CD4-positive, CD25-positive, alpha-beta regulatory T cell (primary cell): Measurements from ENCODE around the gene ZNF337. TPM values are rescaled to one million over a fixed set of nuclear protein-coding genes. Genes with fewer than 3 reads are reported as not detected.
A peak's percentile ranks its signal among the peaks of the same experiment; 100 is the strongest.
"Not testable (repeated sequence)": the region's sequence is repeated elsewhere in the genome, so short reads cannot be mapped to it uniquely, and the experiment has no call there.

Experiments
- ATAC-seq, 2 donors: fragments of 150-1000 bp; cut with Tn5 transposase; one replicate each; pipeline ENCODE4 v1.10.0; 2021; ENCODE audit warnings: low read depth in 2 of 2, moderate number of reproducible peaks in 2 of 2, moderate library complexity in 1 of 2
- DNase-seq, 3 donors: peaks; one replicate each; pipeline versions ENCODE4 v3.0.0 to v3.0.0-alpha.2; 2012 to 2022; ENCODE audit warnings: mixed read lengths in 1 of 3
- H3K27ac ChIP-seq: one replicate; pipeline ENCODE4 v1.7.0; 2013; ENCODE audit warnings: mild to moderate bottlenecking, low read length; ENCODE audit not compliant: insufficient read depth, poor library complexity, severe bottlenecking
- H3K27me3 ChIP-seq: one replicate; pipeline ENCODE4 v1.7.0; 2013; ENCODE audit warnings: low read length; ENCODE audit not compliant: control insufficient read depth, insufficient read depth
- H3K36me3 ChIP-seq: one replicate; pipeline ENCODE4 v1.7.0; 2013; ENCODE audit warnings: mild to moderate bottlenecking, low read length, moderate library complexity; ENCODE audit not compliant: control insufficient read depth, insufficient read depth
- H3K4me1 ChIP-seq: 2 replicates; pipeline ENCODE4 v1.7.0; 2013; ENCODE audit warnings: mild to moderate bottlenecking, low read length; ENCODE audit not compliant: insufficient read depth, control insufficient read depth, poor library complexity, severe bottlenecking
- H3K4me3 ChIP-seq: one replicate; pipeline ENCODE4 v1.7.0; 2013; ENCODE audit warnings: low read depth, mild to moderate bottlenecking, low read length, moderate library complexity
- H3K9me3 ChIP-seq, 2 experiments: 1 replicate in 1 of 2; 2 replicates in 1 of 2; pipeline ENCODE4 v1.7.0; 2013; ENCODE audit warnings: low read length in 2 of 2, mild to moderate bottlenecking in 1 of 2, moderate library complexity in 1 of 2; ENCODE audit not compliant: control insufficient read depth in 2 of 2
- H3K27ac Mint-ChIP-seq, 3 donors: one replicate each; pipeline ENCODE4 v1.8.0; 2020 to 2022; ENCODE audit warnings: mild to moderate bottlenecking in 3 of 3, mixed read lengths in 3 of 3, moderate library complexity in 2 of 3
- H3K27me3 Mint-ChIP-seq: one replicate; pipeline ENCODE4 v1.8.0; 2022; ENCODE audit warnings: mild to moderate bottlenecking, mixed read lengths
- H3K36me3 Mint-ChIP-seq: one replicate; pipeline ENCODE4 v1.8.0; 2020; ENCODE audit warnings: mixed read lengths
- H3K4me1 Mint-ChIP-seq, 4 donors: one replicate each; pipeline ENCODE4 v1.8.0; 2020 to 2022; ENCODE audit warnings: mixed read lengths in 4 of 4, mild to moderate bottlenecking in 1 of 4
- H3K4me3 Mint-ChIP-seq, 4 donors: one replicate each; pipeline ENCODE4 v1.8.0; 2020 to 2022; ENCODE audit warnings: mild to moderate bottlenecking in 4 of 4, mixed read lengths in 4 of 4, moderate library complexity in 3 of 4
- H3K9me3 Mint-ChIP-seq, 7 donors: one replicate each; pipeline ENCODE4 v1.8.0; 2020 to 2022; ENCODE audit warnings: mixed read lengths in 7 of 7, mild to moderate bottlenecking in 3 of 7, moderate library complexity in 2 of 7
- polyA plus RNA-seq, 4 donors: library from polyadenylated mRNA; unstranded; fragments of 300-500 nt; fragmentation: Illumina TruSeq; gene quantifications; one replicate each; pipeline ENCODE4 v1.2.3, GENCODE V29; 2021
- total RNA-seq: library from RNA; stranded (reverse); gene quantifications from one replicate; pipeline ENCODE4 v1.2.3, GENCODE V29; 2022

Gene ZNF337
- total and polyA plus RNA-seq, 5 donors from 2014 or later: 7.1 to 18.1 (median 11.6) TPM

DNA sequence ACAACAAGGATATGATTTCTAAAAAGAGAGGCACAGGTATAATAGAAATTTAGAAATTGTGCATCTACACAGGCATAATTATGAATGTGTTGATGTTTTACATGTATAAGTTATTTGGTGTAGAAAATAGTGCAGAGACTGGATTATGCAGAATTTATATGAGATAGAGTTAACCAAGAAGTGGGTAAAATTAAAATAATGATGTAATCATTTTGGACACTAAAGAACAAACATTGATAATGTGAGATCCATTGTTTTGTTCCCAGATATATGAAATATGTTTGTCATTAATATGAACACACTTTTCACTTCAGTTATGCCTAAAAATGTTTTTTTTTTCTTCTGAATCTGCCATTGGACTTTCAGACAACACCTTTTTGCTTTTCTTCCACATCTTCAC, 37.2 kb upstream of the ZNF337 start:
- Mint-ChIP-seq H3K27me3 (no peaks in the 10 kb centered on the region), H3K36me3 (no peaks in the 10 kb centered on the region), H3K9me3 (peaks cover 0 to 2% (median 0%) of the 10 kb centered on the region in 7 donors), H3K27ac (no peak overlapping the region), H3K4me3 (no peak overlapping the region), H3K4me1 (peaks cover 0 to 4% (median under 1%) of the 10 kb centered on the region in 4 donors)
- ATAC-seq (no peak), DNase-seq (no peak)
- H3K4me3 ChIP-seq: no peak overlapping the region
- H3K9me3 ChIP-seq: no peaks in the 10 kb centered on the region
- H3K36me3 ChIP-seq: no peaks in the 10 kb centered on the region
- H3K4me1 ChIP-seq: no peaks in the 10 kb centered on the region
- H3K27ac ChIP-seq: no peak overlapping the region
- H3K27me3 ChIP-seq: no peaks in the 10 kb centered on the region

DNA sequence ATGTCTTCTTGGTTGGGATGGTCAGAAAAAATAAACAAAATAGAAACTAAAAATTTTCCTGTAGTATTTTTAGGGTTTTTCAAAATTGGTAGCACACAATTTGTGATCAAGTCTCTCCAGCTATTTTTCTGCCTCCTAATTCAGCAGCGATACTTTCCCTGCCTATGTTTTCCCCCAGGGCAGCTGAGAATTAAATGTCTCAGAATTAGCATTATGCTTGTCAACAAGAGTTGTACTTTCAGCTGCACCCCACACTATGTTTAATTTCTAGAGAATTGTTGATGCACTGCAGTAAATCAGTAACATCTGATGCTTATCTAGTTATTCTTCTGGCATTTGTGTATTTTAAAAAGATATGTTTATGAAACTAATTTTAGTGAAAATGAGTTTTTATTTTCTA, 34.2 kb upstream of the ZNF337 start:
- H3K9me3 Mint-ChIP-seq: peaks cover 0 to 17% (median 7%) of the 10 kb centered on the region in 7 donors
- no peaks in the 10 kb centered on the region for H3K27me3 ChIP-seq

GRCh38 chr20:25726357-25726756, 29.7 kb upstream of the ZNF337 start:
- Histone ChIP-seq H3K36me3 (no peaks in the 10 kb centered on the region), H3K4me3 (no peak overlapping the region), H3K4me1 (no peaks in the 10 kb centered on the region), H3K27me3 (no peaks in the 10 kb centered on the region), H3K27ac (no peak overlapping the region), H3K9me3 (peaks cover 13 to 16% of the 10 kb centered on the region in 2 experiments)
- H3K27ac Mint-ChIP-seq: no peak overlapping the region
- DNase-seq: no peak
- peaks cover 21% of the 10 kb centered on the region for H3K36me3 Mint-ChIP-seq
- H3K4me1 Mint-ChIP-seq: peaks cover 0 to 14% (median 9%) of the 10 kb centered on the region in 4 donors
- peak overlapping the region in 1 of 4 donors; percentile 84 for H3K4me3 Mint-ChIP-seq
- peaks cover 2 to 49% (median 25%) of the 10 kb centered on the region in 7 donors for H3K9me3 Mint-ChIP-seq
- no peak for ATAC-seq
- H3K27me3 Mint-ChIP-seq: no peaks in the 10 kb centered on the region

More for the DNA sequence above, 34.2 kb upstream of the ZNF337 start:
- Mint-ChIP-seq H3K4me3 (no peak overlapping the region), H3K4me1 (peaks cover 0 to 5% (median 5%) of the 10 kb centered on the region in 4 donors), H3K36me3 (no peaks in the 10 kb centered on the region), H3K27ac (no peak overlapping the region), H3K27me3 (no peaks in the 10 kb centered on the region)
- no peak overlapping the region for H3K4me3 ChIP-seq
- DNase-seq (no peak), ATAC-seq (no peak)
- H3K9me3 ChIP-seq: peaks cover 10 to 12% of the 10 kb centered on the region in 2 experiments
- no peak overlapping the region for H3K27ac ChIP-seq
- H3K36me3 ChIP-seq: no peaks in the 10 kb centered on the region
- H3K4me1 ChIP-seq: no peaks in the 10 kb centered on the region

GRCh38 chr20:25725639-25726038, 29.0 kb upstream of the ZNF337 start:
- Mint-ChIP-seq H3K9me3 (peaks cover 2 to 53% (median 25%) of the 10 kb centered on the region in 7 donors), H3K4me3 (peak overlapping the region in 2 of 4 donors; percentile 9 to 84), H3K4me1 (peaks cover 0 to 15% (median 13%) of the 10 kb centered on the region in 4 donors), H3K27ac (no peak overlapping the region), H3K27me3 (no peaks in the 10 kb centered on the region), H3K36me3 (peaks cover 25% of the 10 kb centered on the region)
- Histone ChIP-seq H3K36me3 (no peaks in the 10 kb centered on the region), H3K4me1 (no peaks in the 10 kb centered on the region), H3K27me3 (no peaks in the 10 kb centered on the region), H3K27ac (no peak overlapping the region), H3K9me3 (peaks cover 13 to 16% of the 10 kb centered on the region in 2 experiments), H3K4me3 (peak overlapping the region; percentile 42)
- DNase-seq (peak in 1 of 3 donors; percentile 9), ATAC-seq (no peak)

DNA sequence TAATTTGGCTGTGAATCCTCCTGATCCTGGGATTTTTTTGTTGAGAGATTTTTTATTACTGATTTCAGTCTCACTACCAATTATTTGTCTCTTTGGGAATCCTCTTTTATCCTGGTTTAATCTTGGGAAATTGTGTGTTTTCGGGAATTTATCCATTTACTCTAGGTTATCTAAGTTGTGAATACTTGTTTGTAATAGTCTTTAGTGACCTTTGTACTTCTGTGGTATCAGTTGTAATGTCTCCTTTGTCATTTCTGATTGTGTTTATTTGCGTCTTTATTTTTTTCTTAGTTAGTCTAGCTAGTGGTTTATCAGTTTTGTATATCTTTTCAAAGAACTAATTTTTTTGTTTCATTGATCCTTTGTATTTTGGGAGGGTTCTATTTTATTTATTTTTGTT, 27.3 kb upstream of the ZNF337 start:
- Mint-ChIP-seq H3K27me3 (no peaks in the 10 kb centered on the region), H3K36me3 (peaks cover 28% of the 10 kb centered on the region), H3K9me3 (peaks cover 2 to 59% (median 25%) of the 10 kb centered on the region in 7 donors), H3K4me1 (peaks cover 0 to 27% (median 23%) of the 10 kb centered on the region in 4 donors), H3K4me3 (no peak overlapping the region), H3K27ac (no peak overlapping the region)
- no peak for DNase-seq
- Histone ChIP-seq H3K27me3 (no peaks in the 10 kb centered on the region), H3K36me3 (no peaks in the 10 kb centered on the region), H3K9me3 (peaks cover 13 to 16% of the 10 kb centered on the region in 2 experiments), H3K27ac (no peak overlapping the region), H3K4me3 (no peak overlapping the region), H3K4me1 (peaks cover 6% of the 10 kb centered on the region)
- ATAC-seq: no peak

- Histone ChIP-seq H3K36me3 (no peaks in the 10 kb centered on the region), H3K4me1 (peaks cover 6% of the 10 kb centered on the region), H3K27me3 (no peaks in the 10 kb centered on the region), H3K9me3 (peaks cover 0 to under 1% of the 10 kb centered on the region in 2 experiments), H3K4me3 (no peak overlapping the region), H3K27ac (no peak overlapping the region)
- H3K27me3 Mint-ChIP-seq: no peaks in the 10 kb centered on the region
- DNase-seq (no peak), ATAC-seq (no peak)
- peak overlapping the region in 2 of 4 donors; percentile 54 to 81 for H3K4me3 Mint-ChIP-seq
- H3K4me1 Mint-ChIP-seq: peaks cover 0 to 38% (median 19%) of the 10 kb centered on the region in 4 donors
- H3K27ac Mint-ChIP-seq: peak overlapping the region in 2 of 3 donors; percentile 51 to 67
- peaks cover 39% of the 10 kb centered on the region for H3K36me3 Mint-ChIP-seq
- peaks cover 2 to 56% (median 23%) of the 10 kb centered on the region in 7 donors for H3K9me3 Mint-ChIP-seq
Measured at GRCh38 chr20:25720285-25720684, 23.6 kb upstream of the ZNF337 start.

DNA sequence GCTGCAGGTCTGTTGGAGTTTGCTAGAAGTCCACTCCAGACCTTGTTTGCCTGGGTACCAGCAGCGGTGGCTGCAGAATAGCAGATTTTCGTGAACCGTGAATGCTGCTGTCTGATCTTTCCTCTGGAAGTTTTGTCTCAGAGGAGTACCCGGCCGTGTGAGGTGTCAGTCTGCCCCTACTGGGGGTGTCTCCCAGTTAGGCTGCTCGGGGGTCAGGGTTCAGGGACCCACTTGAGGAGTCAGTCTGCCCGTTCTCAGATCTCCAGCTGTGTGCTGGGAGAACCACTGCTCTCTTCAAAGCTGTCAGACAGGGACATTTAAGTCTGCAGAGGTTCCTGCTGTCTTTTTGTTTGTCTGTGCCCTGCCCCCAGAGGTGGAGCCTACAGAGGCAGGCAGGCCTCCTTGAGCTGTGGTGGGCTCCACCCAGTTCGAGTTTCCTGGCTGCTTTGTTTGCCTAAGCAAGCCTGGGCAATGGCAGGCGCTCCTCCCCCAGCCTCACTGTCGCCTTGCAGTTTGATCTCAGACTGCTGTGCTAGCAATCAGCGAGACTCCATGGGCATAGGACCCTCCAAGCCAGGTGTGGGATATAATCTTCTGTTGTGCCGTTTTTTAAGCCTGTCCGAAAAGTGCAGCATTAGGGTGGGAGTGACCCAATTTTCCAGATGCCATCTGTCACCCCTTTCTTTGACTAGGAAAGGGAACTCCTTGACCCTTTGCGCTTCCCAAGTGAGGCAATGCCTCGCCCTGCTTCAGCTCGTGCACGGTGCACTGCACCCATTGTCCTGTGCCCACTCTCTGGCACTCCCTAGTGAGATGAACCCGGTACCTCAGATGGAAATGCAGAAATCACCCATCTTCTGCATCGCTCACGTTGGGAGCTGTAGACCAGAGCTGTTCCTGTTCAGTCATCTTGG, 22.5 kb upstream of the ZNF337 start:
- ATAC-seq, H3K36me3 ChIP-seq, H3K27me3 Mint-ChIP-seq, H3K27me3 ChIP-seq, H3K4me3 ChIP-seq, H3K4me1 ChIP-seq, H3K27ac ChIP-seq, H3K9me3 ChIP-seq: not testable (repeated sequence)
- Mint-ChIP-seq H3K4me3 (peak overlapping the region in 3 of 4 donors; percentile 51 to 81 (median 54)), H3K36me3 (peaks cover 34% of the 10 kb centered on the region), H3K9me3 (peaks cover 4 to 49% (median 19%) of the 10 kb centered on the region in 7 donors), H3K27ac (peak overlapping the region; percentile 67 to 92 (median 83)), H3K4me1 (peaks cover 0 to 38% (median 19%) of the 10 kb centered on the region in 4 donors)
- DNase-seq: peak in 2 of 3 donors; percentile 46 to 49
